Fibroblast of lung (primary cell): Measurements from ENCODE around the gene CNTFR. TPM values are rescaled to one million over a fixed set of nuclear protein-coding genes. Genes with fewer than 3 reads are reported as not detected.

Source experiments
- DNase-seq, 2 donors: peaks; one replicate each; pipeline versions ENCODE4 v3.0.0 to v3.0.0-alpha.2; 2010; ENCODE audit warnings: low read depth in 2 of 2
- H2AFZ ChIP-seq: 2 replicates; pipeline ENCODE4 v1.5.1; 2012; ENCODE audit warnings: low read length, control low read depth, inconsistent platforms
- H3K27ac ChIP-seq: 2 replicates; pipeline ENCODE4 v1.5.1; 2011; ENCODE audit warnings: low read length, control low read depth; ENCODE audit not compliant: insufficient read depth
- H3K27me3 ChIP-seq: 2 replicates; pipeline ENCODE4 v1.5.1; 2011; ENCODE audit warnings: mild to moderate bottlenecking, low read length; ENCODE audit not compliant: control insufficient read depth, insufficient read depth
- H3K36me3 ChIP-seq: 2 replicates; pipeline ENCODE4 v1.5.1; 2011; ENCODE audit warnings: low read length; ENCODE audit not compliant: control insufficient read depth, insufficient read depth
- H3K4me1 ChIP-seq: 2 replicates; pipeline ENCODE4 v1.5.1; 2011; ENCODE audit warnings: low read length; ENCODE audit not compliant: control insufficient read depth, insufficient read depth; ENCODE audit errors: extremely low read depth
- H3K4me2 ChIP-seq: 2 replicates; pipeline ENCODE4 v1.5.1; 2011; ENCODE audit warnings: low read length, control low read depth; ENCODE audit not compliant: insufficient read depth; ENCODE audit errors: extremely low read depth
- H3K4me3 ChIP-seq, 4 experiments: fragments of 200-600 bp in 1 of 4; sonication (generic) in 1 of 4; replicated peaks in 1 of 4; 2 replicates each; pipeline ENCODE4 v1.5.1; 2011 to 2016; ENCODE audit warnings: low read length in 4 of 4, low read depth in 3 of 4, mild to moderate bottlenecking in 3 of 4, control low read depth in 2 of 4, inconsistent platforms in 1 of 4, mixed read lengths in 1 of 4; ENCODE audit not compliant: insufficient read depth in 1 of 4; ENCODE audit errors: control extremely low read depth in 1 of 4
- H3K79me2 ChIP-seq: 2 replicates; pipeline ENCODE4 v1.5.1; 2012; ENCODE audit warnings: mild to moderate bottlenecking, low read length, inconsistent platforms; ENCODE audit not compliant: control insufficient read depth, insufficient read depth
- H3K9ac ChIP-seq: 2 replicates; pipeline ENCODE4 v1.5.1; 2011; ENCODE audit warnings: mild to moderate bottlenecking, low read length, control low read depth; ENCODE audit not compliant: insufficient read depth
- H3K9me3 ChIP-seq: 2 replicates; pipeline ENCODE4 v1.5.1; 2012; ENCODE audit warnings: low read depth, low read length; ENCODE audit not compliant: control insufficient read depth, insufficient read depth
- H4K20me1 ChIP-seq: 2 replicates; pipeline ENCODE4 v1.5.1; 2011; ENCODE audit warnings: low read length; ENCODE audit not compliant: control insufficient read depth, insufficient read depth; ENCODE audit errors: extremely low read depth
- EZH2 ChIP-seq: IDR thresholded peaks from 2 replicates; pipeline ENCODE4 v1.5.1; 2012; ENCODE audit warnings: low read length, control low read depth, mild to moderate bottlenecking; ENCODE audit errors: missing control alignments
- polyA plus RNA-seq, 2 donors: library from polyadenylated mRNA; depleted of rRNA in 1 of 2; stranded (reverse) in 1 of 2; unstranded in 1 of 2; fragments of >200 nt; gene quantifications; 2 replicates each; pipeline ENCODE4 v1.2.1, GENCODE V29; 2011 to 2012; ENCODE audit warnings: missing spikeins in 1 of 2
- total RNA-seq: library from RNA; depleted of rRNA; stranded (reverse); fragments of >200 nt; gene quantifications from 2 replicates; pipeline ENCODE4 v1.2.1, GENCODE V29; 2014
- TF ChIP-seq, protein P1 (sequence below), 2 donors: IDR thresholded peaks in 1 of 2; conservative IDR thresholded peaks in 1 of 2; 1 replicate in 1 of 2; 2 replicates in 1 of 2; pipeline ENCODE4 v1.5.1; 2011 to 2012; ENCODE audit warnings: low read length in 2 of 2, control low read depth in 1 of 2, inconsistent platforms in 1 of 2, low read depth in 1 of 2, mild to moderate bottlenecking in 1 of 2

CNTFR gene
- total and polyA plus RNA-seq, 2 donors (not counting 1 experiment from before 2014, with no cell fraction given): not detected

DNA sequence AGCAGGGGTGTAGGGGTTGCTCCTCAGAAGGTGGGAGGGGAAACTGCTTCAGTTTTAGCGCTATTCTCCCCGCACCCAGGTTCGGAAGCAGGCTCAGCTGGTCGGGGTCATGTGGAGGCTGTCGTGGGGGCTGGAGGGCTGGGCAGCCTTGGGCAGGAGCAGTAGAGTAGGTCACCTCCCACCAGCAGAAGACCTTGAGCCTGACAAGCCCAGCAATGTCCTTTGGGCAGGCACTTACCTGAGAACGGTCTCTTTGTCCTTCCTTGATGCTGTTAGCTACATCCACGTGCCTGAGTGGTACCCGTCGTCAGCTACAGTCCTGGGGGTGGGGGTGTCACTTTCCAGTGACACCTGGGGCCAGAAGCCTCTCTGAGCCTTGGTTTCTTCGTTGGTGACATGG is 87.1 kb downstream of the CNTFR start:
- H3K9ac ChIP-seq: no peak overlapping the region
- no peaks in the 10 kb centered on the region for H3K36me3 ChIP-seq
- no peak overlapping the region for H3K4me3 ChIP-seq
- H3K4me2 ChIP-seq: no peak overlapping the region
- no peaks in the 10 kb centered on the region for H3K79me2 ChIP-seq
- peaks cover 20% of the 10 kb centered on the region for H3K27me3 ChIP-seq
- no peak overlapping the region for H2AFZ ChIP-seq
- H3K27ac ChIP-seq: no peak overlapping the region
- no peaks in the 10 kb centered on the region for H3K9me3 ChIP-seq
- H4K20me1 ChIP-seq: no peaks in the 10 kb centered on the region
- no peak for DNase-seq
- no peaks in the 10 kb centered on the region for H3K4me1 ChIP-seq
- TF ChIP-seq, protein P1, sequence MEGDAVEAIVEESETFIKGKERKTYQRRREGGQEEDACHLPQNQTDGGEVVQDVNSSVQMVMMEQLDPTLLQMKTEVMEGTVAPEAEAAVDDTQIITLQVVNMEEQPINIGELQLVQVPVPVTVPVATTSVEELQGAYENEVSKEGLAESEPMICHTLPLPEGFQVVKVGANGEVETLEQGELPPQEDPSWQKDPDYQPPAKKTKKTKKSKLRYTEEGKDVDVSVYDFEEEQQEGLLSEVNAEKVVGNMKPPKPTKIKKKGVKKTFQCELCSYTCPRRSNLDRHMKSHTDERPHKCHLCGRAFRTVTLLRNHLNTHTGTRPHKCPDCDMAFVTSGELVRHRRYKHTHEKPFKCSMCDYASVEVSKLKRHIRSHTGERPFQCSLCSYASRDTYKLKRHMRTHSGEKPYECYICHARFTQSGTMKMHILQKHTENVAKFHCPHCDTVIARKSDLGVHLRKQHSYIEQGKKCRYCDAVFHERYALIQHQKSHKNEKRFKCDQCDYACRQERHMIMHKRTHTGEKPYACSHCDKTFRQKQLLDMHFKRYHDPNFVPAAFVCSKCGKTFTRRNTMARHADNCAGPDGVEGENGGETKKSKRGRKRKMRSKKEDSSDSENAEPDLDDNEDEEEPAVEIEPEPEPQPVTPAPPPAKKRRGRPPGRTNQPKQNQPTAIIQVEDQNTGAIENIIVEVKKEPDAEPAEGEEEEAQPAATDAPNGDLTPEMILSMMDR (conservative IDR thresholded peaks at IDR 0.05 in 1 of 2, IDR thresholded peaks at IDR 0.05 in 1 of 2; ENCODE audit: low read depth in 1 of 2, low read length in 2 of 2): no peak
- no peak for TF ChIP-seq EZH2

DNA sequence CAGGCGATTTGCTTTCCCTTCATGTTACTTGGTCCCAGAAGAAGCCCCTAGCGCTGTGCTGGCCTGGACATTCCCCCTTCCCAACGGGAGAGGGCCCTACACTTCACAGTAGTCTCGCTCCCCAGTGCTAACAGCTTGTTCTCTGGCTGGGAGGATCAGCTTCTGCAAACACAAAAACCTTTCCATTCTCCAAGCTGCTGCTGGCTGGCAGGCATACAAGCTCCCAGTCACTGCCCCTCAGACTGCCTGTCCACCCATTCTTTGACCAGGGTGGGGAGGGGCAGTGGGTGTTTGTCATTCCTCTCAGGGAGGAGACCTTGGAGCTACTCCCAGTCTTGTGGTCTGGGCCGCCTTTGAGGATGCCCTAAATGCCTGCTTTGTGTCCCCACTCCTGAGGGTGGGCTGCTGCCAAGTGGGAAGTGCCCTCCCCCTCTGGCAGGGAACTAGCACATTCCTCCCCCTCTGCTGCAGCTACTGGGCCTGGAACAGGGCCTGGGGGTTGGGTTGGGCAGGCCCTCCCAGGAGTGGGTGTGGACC is 87.6 kb downstream of the CNTFR start:
- H3K36me3 ChIP-seq: no peaks in the 10 kb centered on the region
- no peak overlapping the region for H3K27ac ChIP-seq
- no peak overlapping the region for H3K4me2 ChIP-seq
- no peak for TF ChIP-seq EZH2
- TF ChIP-seq, protein P1 (conservative IDR thresholded peaks at IDR 0.05 in 1 of 2, IDR thresholded peaks at IDR 0.05 in 1 of 2; ENCODE audit: low read depth in 1 of 2, low read length in 2 of 2): peak in 1 of 2 donors; percentile 40
- H4K20me1 ChIP-seq: no peaks in the 10 kb centered on the region
- H3K79me2 ChIP-seq: no peaks in the 10 kb centered on the region
- peaks cover 18% of the 10 kb centered on the region for H3K27me3 ChIP-seq
- no peak overlapping the region for H2AFZ ChIP-seq
- no peak overlapping the region for H3K4me3 ChIP-seq
- DNase-seq: peak; percentile 64 to 89
- no peak overlapping the region for H3K9ac ChIP-seq
- H3K4me1 ChIP-seq: no peaks in the 10 kb centered on the region
- no peaks in the 10 kb centered on the region for H3K9me3 ChIP-seq

Other genes starting within 250 kb of the CNTFR start
- 0.26 and 0.83 TPM in 2 replicates for gene MYORG, start 212.8 kb downstream of the CNTFR start, total RNA-seq
- 0.34 and 0.38 TPM in 2 replicates for gene MYORG, start 212.8 kb downstream of the CNTFR start, polyA plus RNA-seq
- gene FAM219A, start 131.2 kb downstream of the CNTFR start, total RNA-seq: 3.3 and 5.3 TPM in 2 replicates
- gene FAM219A, start 131.2 kb downstream of the CNTFR start, polyA plus RNA-seq: 7.3 and 8.8 TPM in 2 replicates
- not detected in 2 replicates for gene DNAI1, start 130.9 kb downstream of the CNTFR start, total RNA-seq
- gene DNAI1, start 130.9 kb downstream of the CNTFR start, polyA plus RNA-seq: not detected in 2 replicates
- gene ENHO, start 66.7 kb downstream of the CNTFR start, total RNA-seq: under 0.01 TPM in 1 of 2 replicates, not detected in the other
- gene ENHO, start 66.7 kb downstream of the CNTFR start, polyA plus RNA-seq: 0.07 TPM in 1 of 2 replicates, not detected in the other
- 25.7 and 34.3 TPM in 2 replicates for gene RPP25L, start 22.4 kb upstream of the CNTFR start, total RNA-seq
- 12.6 and 13.5 TPM in 2 replicates for gene RPP25L, start 22.4 kb upstream of the CNTFR start, polyA plus RNA-seq
- 95.8 and 106 TPM in 2 replicates for gene DCTN3, start 30.8 kb upstream of the CNTFR start, total RNA-seq
- gene DCTN3, start 30.8 kb upstream of the CNTFR start, polyA plus RNA-seq: 157 and 194 TPM in 2 replicates
- gene ARID3C, start 39.3 kb upstream of the CNTFR start, total RNA-seq: under 0.01 and 0.17 TPM in 2 replicates
- not detected in 2 replicates for gene ARID3C, start 39.3 kb upstream of the CNTFR start, polyA plus RNA-seq
- 23.4 and 52.5 TPM in 2 replicates for gene SIGMAR1, start 48.1 kb upstream of the CNTFR start, total RNA-seq
- 61.2 and 87.2 TPM in 2 replicates for gene SIGMAR1, start 48.1 kb upstream of the CNTFR start, polyA plus RNA-seq
- 27.2 and 29.1 TPM in 2 replicates for gene GALT, start 57.0 kb upstream of the CNTFR start, total RNA-seq
- 13.9 and 20.1 TPM in 2 replicates for gene GALT, start 57.0 kb upstream of the CNTFR start, polyA plus RNA-seq
- gene IL11RA, start 62.5 kb upstream of the CNTFR start, total RNA-seq: 6.9 and 8.2 TPM in 2 replicates
- 3.1 and 5.0 TPM in 2 replicates for gene IL11RA, start 62.5 kb upstream of the CNTFR start, polyA plus RNA-seq
- 0.26 TPM in 1 of 2 replicates, not detected in the other for gene CCL27, start 72.9 kb upstream of the CNTFR start, total RNA-seq
- 0.09 TPM in 1 of 2 replicates, not detected in the other for gene CCL27, start 72.9 kb upstream of the CNTFR start, polyA plus RNA-seq
- gene CCL19, start 101.6 kb upstream of the CNTFR start, total RNA-seq: not detected in 2 replicates
- gene CCL19, start 101.6 kb upstream of the CNTFR start, polyA plus RNA-seq: not detected in 2 replicates
- not detected in 2 replicates for gene CCL21, start 120.4 kb upstream of the CNTFR start, total RNA-seq
- gene CCL21, start 120.4 kb upstream of the CNTFR start, polyA plus RNA-seq: not detected in 2 replicates